LNCAP (cell line): ENCODE results near the gene DUSP12.

ENCODE experiments used
- TF ChIP-seq, protein P1 (sequence below): fragments of 450-650 bp; IDR thresholded peaks from 2 replicates; pipeline ENCODE4 v1.5.1; 2017; ENCODE audit warnings: mild to moderate bottlenecking

The DUSP12 gene, protein sequence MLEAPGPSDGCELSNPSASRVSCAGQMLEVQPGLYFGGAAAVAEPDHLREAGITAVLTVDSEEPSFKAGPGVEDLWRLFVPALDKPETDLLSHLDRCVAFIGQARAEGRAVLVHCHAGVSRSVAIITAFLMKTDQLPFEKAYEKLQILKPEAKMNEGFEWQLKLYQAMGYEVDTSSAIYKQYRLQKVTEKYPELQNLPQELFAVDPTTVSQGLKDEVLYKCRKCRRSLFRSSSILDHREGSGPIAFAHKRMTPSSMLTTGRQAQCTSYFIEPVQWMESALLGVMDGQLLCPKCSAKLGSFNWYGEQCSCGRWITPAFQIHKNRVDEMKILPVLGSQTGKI

DNA sequence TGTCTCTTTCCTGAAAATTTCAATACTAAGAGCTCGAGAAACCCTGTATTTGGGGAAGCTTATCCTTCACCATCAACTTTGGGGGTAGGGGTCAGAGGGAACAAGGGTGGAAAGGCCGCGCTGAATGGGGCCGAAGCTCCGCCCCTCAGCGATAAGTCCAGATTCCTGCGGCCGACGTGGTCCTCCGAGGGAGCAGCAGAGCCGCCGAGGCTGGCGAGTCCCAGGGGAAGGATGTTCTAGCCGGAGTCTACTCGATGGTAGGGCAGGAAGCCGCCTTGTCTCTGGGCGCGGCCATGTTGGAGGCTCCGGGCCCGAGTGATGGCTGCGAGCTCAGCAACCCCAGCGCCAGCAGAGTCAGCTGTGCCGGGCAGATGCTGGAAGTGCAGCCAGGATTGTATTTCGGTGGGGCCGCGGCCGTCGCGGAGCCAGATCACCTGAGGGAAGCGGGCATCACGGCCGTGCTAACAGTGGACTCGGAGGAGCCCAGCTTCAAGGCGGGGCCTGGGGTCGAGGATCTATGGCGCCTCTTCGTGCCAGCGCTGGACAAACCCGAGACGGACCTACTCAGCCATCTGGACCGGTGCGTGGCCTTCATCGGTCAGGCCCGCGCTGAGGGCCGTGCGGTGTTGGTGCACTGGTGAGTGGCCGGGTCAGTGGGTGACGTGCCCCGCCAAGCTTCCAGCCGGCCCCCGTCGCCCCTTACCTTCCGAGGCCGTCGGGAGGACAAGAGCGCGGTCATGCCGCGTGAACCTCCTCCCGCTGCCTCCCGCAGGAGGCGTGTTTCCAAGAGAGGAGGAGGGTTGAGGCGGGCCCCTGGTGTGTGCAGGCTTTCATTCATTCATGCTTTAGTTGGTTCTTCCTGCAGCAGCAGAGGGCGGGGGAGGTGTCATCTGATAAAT lies at the start of gene DUSP12:
Gene DUSP12, plus strand, starts transcription at position 278 of the 899 bp plus-strand sequence. Its CDS starts 16 bp downstream, at position 294.
- TF ChIP-seq, protein P1, sequence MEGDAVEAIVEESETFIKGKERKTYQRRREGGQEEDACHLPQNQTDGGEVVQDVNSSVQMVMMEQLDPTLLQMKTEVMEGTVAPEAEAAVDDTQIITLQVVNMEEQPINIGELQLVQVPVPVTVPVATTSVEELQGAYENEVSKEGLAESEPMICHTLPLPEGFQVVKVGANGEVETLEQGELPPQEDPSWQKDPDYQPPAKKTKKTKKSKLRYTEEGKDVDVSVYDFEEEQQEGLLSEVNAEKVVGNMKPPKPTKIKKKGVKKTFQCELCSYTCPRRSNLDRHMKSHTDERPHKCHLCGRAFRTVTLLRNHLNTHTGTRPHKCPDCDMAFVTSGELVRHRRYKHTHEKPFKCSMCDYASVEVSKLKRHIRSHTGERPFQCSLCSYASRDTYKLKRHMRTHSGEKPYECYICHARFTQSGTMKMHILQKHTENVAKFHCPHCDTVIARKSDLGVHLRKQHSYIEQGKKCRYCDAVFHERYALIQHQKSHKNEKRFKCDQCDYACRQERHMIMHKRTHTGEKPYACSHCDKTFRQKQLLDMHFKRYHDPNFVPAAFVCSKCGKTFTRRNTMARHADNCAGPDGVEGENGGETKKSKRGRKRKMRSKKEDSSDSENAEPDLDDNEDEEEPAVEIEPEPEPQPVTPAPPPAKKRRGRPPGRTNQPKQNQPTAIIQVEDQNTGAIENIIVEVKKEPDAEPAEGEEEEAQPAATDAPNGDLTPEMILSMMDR: no peak; the same call in 1 of the 2 replicates

DNA sequence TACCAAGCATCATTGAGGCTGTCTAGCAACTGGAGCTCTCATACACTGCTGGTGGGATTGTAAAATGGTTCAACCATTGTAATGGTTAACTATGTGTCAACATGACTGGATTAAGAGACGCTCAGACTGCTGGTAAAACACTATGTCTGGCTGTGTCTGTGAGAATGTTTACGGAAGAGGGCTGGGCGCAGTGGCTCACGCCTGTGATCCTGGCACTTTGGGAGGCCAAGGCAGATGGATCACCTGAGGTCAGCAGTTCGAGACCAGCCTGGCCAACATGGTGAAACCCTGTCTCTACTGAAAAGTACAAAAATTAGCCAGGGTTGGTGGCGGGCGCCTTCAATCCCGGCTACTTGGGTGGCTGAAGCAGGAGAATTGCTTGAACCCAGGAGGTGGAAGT lies 47.3 kb upstream of the DUSP12 start:
- TF ChIP-seq, protein P1: no peak

DNA sequence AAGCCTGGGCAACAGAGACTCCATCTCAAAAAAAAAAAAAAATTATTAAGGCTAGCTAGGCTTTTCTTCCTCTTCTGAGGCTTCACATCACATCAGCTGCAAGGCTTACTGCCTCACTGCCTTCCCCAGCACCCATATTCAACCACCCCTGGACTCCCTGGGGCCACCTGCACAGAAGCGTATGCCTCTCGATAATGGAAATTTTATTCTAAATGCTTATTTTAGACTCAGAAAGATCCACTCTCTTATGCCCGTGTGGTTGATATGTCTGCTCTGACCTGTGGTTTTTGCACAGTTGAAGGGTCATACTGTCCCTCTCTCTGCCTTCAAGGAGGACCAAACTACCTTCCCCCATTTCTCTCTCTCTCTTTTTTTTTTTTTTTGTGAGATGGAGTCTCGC lies 44.0 kb upstream of the DUSP12 start:
- TF ChIP-seq, protein P1: no peak

DNA sequence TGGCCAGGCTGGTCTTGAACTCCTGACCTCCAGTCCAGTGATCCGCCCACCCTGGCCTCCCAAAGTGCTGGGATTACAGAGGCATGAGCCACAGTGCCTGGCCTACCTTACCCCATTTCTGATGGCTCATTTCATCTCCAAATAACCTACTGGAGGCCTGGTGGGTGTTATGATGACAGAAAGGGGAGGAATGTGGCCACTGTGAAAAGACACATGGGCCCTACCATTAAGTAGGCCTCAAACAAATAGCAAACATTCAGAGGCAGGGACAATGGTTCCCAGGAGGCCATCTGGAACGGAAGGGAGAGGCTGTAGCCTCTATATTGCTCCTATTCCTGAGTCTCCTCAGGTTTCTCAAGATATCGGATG lies 43.5 kb upstream of the DUSP12 start:
- TF ChIP-seq, protein P1: no peak

DNA sequence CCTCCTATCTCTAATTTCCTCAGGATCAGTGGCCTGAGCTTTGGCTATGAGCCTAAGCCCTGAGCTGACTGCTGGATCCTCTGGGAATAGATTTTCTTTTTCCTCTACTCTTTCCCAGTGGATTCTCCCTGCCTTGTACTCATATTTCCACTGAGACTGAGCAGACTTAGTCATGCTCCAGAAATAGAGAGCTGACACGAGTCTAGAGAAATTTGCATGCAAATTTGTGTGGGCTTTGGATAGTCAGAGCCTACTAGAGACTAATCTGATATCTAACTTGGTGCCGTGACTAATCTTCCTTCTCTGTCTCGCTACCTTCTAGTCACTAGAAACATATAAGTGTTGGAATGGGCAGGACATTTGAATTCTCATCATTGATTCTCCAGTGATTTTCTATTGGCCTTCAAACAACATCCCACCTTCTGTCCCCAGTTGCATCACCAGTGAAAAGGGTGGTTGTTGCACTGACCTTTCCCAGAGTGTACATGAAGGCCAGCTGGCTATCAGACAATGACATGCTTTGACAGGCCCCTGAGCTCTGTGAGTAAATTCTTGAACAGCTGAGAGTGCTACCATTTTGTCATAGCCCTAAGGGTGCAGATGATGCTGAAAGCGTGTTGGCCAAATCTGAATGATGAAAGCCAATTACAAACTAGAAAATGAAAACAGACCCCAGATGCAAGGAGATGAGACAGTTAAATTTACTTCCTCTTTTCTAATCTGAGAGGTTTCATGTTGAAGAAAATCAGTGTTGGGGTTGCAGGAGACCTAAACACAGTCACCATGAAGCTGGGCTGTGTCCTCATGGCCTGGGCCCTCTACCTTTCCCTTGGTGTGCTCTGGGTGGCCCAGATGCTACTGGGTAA lies 42.9 kb upstream of the DUSP12 start, which contains the start of gene FCRLA:
Gene FCRLA, plus strand, starts transcription at position 748 of the 866 bp plus-strand sequence. Its CDS starts 36 bp downstream, at position 784.
- TF ChIP-seq, protein P1: no peak

DNA sequence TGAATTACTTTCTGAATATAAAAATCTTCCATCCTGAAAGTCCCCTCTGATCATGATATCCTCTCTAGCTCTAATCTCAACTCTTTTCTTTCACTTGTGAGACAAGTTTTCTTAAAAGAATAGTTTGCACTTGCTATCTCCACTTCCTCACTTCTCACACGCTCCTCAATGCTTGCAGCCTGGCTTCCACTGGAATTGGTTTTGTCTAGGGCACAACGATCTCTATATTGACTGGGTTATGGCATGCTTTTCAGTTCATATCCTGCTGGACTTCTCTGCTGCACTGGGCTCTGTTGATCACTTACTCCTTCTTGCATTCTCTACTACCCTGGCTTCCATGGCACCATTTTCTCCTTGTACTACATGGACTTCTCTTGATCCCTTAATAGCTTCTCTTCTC lies 42.1 kb upstream of the DUSP12 start:
- TF ChIP-seq, protein P1: no peak

DNA sequence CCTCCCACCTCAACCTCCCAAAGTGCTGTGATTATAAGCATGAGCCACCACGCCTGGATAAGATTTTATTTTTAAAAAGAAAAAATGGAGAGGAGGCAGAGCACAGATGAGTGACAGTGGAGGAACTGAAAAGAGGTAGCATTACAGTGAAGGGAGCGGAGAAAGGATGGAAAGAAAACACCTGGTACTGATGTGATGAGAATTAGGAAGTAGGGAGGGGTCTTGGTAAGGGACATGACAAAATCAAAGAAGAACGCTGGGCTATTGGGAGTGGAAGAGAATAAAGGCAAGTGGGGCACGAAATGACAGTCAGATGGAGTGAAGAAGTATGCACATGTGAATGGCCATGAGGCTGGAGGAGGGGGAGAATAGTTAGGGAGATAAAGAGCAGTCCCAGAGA lies 40.2 kb upstream of the DUSP12 start:
- TF ChIP-seq, protein P1: no peak
